ENCODE results near the gene PRSS35.
A peak's percentile ranks its signal among the peaks of the same experiment; 100 is the strongest.
"Not testable (repeated sequence)": the region's sequence is repeated elsewhere in the genome, so short reads cannot be mapped to it uniquely, and the experiment has no call there.

PRSS35 gene

DNA sequence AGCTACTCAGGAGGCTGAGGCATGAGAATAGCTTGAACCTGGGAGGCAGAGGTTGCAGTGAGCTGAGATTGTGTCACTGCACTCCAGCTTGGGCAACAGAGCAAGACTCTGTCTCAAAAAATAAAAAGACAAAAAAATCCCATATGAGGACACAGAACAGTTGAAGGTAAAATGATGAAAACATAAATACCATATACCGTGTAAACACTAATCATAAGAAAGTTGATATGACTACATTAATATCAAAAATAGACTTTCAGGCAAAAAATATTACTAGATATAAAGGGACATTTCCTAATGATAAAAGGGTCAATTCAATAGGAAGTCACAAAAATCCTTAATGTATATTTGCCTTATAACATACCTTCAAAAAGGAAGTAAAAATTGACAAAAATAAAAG, 30.4 kb upstream of the PRSS35 start:
- not testable (repeated sequence) for H2AFZ ChIP-seq (ENCODE audit: low read length); H3K9ac ChIP-seq (ENCODE audit: low read depth, low read length, poor library complexity); H2BK12ac ChIP-seq (ENCODE audit: low read length); H3K9me3 ChIP-seq (replicated peaks in 1 of 2; ENCODE audit: control insufficient read depth in 2 of 2, insufficient read depth in 1 of 2, low read depth in 1 of 2, low read length in 2 of 2); H3K23ac ChIP-seq (ENCODE audit: low read depth, low read length, poor library complexity); DNase-seq (ENCODE audit: low spot score); H3K4me2 ChIP-seq (ENCODE audit: insufficient read depth, low read length, poor library complexity, severe bottlenecking); H3K4me1 ChIP-seq (ENCODE audit: control insufficient read depth in 2 of 2, insufficient read depth in 1 of 2, low read depth in 1 of 2, low read length in 2 of 2); H3K4me3 ChIP-seq (ENCODE audit: low read length in 2 of 2); H2AK5ac ChIP-seq (ENCODE audit: low read depth, low read length); H3K27me3 ChIP-seq (ENCODE audit: control insufficient read depth in 3 of 3, insufficient read depth in 3 of 3, low read depth in 1 of 3, low read length in 3 of 3); H3K79me1 ChIP-seq (ENCODE audit: low read depth, low read length); H2BK5ac ChIP-seq (ENCODE audit: low read length); H3K14ac ChIP-seq (ENCODE audit: low read length); H4K8ac ChIP-seq (ENCODE audit: low read depth, low read length); H3K36me3 ChIP-seq (replicated peaks in 1 of 2; ENCODE audit: control insufficient read depth in 2 of 2, insufficient read depth in 2 of 2, low read length in 2 of 2); H3K18ac ChIP-seq (ENCODE audit: low read length); H3K27ac ChIP-seq (replicated peaks; ENCODE audit: low read length); H2BK15ac ChIP-seq (ENCODE audit: low read length); H3K4ac ChIP-seq (ENCODE audit: low read length); H2BK120ac ChIP-seq (ENCODE audit: low read depth, low read length); H4K91ac ChIP-seq (ENCODE audit: low read depth, low read length, poor library complexity)
- no CpG with 5 or more reads among the region's 1 CpG for WGBS, 2 donors (ENCODE audit: extremely low coverage in 2 of 2, insufficient read length in 2 of 2, insufficient replicate concordance in 1 of 2)

DNA sequence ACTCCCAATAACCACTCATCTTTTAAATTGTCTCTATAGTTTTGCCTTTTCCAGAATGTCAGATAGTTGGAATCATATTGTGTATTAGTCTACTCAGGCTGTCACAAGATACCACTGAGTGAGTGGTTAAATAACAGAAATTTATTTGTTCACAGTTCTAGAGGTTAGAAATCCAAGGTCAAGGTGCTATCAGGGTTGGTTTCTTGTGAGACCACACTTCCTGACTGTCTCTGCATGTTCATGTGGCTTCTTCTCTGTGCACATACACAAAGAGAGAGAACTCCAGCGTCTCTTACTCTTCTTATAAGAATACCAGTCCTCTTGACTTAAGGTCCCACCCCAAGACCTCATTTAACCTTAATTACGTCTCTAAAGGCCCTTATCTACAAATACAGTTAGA, 23.9 kb upstream of the PRSS35 start:
- Histone ChIP-seq H3K9ac (ENCODE audit: low read depth, low read length, poor library complexity) (no peak overlapping the region), H2AK5ac (ENCODE audit: low read depth, low read length) (no peak overlapping the region), H3K79me1 (ENCODE audit: low read depth, low read length) (no peaks in the 10 kb centered on the region), H3K14ac (ENCODE audit: low read length) (no peak overlapping the region), H2AFZ (ENCODE audit: low read length) (no peak overlapping the region), H3K23ac (ENCODE audit: low read depth, low read length, poor library complexity) (no peak overlapping the region), H3K4me3 (ENCODE audit: low read length in 2 of 2) (no peak overlapping the region), H3K36me3 (replicated peaks in 1 of 2; ENCODE audit: control insufficient read depth in 2 of 2, insufficient read depth in 2 of 2, low read length in 2 of 2) (no peaks in the 10 kb centered on the region), H3K4ac (ENCODE audit: low read length) (no peak overlapping the region), H2BK12ac (ENCODE audit: low read length) (no peak overlapping the region), H3K27ac (replicated peaks; ENCODE audit: low read length) (no peak overlapping the region), H4K91ac (ENCODE audit: low read depth, low read length, poor library complexity) (no peak overlapping the region), H2BK15ac (ENCODE audit: low read length) (no peak overlapping the region), H3K27me3 (ENCODE audit: control insufficient read depth in 3 of 3, insufficient read depth in 3 of 3, low read depth in 1 of 3, low read length in 3 of 3) (no peaks in the 10 kb centered on the region), H3K4me1 (ENCODE audit: control insufficient read depth in 2 of 2, insufficient read depth in 1 of 2, low read depth in 1 of 2, low read length in 2 of 2) (peaks cover 0 to 3% of the 10 kb centered on the region in 2 donors), H3K18ac (ENCODE audit: low read length) (no peak overlapping the region), H2BK5ac (ENCODE audit: low read length) (no peak overlapping the region), H4K8ac (ENCODE audit: low read depth, low read length) (no peak overlapping the region), H2BK120ac (ENCODE audit: low read depth, low read length) (no peak overlapping the region), H3K4me2 (ENCODE audit: insufficient read depth, low read length, poor library complexity, severe bottlenecking) (no peak overlapping the region), H3K9me3 (replicated peaks in 1 of 2; ENCODE audit: control insufficient read depth in 2 of 2, insufficient read depth in 1 of 2, low read depth in 1 of 2, low read length in 2 of 2) (no peaks in the 10 kb centered on the region)
- WGBS, 2 donors (ENCODE audit: extremely low coverage in 2 of 2, insufficient read length in 2 of 2, insufficient replicate concordance in 1 of 2): no CpG with 5 or more reads among the region's 2 CpGs
- no peak for DNase-seq (ENCODE audit: low spot score)

DNA sequence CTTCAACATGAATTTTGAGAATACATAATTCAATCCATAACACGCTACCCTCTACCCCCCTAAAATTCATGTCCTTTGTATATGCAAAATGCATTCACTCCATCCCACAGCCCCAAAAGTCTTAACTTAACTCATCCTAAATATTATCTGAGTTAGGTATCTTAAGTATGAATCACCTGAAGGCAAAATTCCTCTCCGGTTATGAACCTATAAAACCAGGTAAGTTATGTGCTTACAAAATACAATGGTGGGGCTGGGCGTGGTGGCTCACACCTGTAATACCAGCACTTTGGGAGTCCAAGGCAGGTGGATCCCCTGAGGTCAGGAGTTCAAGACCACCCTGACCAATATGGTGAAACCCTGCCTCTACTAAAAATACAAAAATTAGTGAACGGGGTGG, 23.5 kb upstream of the PRSS35 start:
- no CpG with 5 or more reads among the region's 4 CpGs for WGBS, 2 donors (ENCODE audit: extremely low coverage in 2 of 2, insufficient read length in 2 of 2, insufficient replicate concordance in 1 of 2)
- no peaks in the 10 kb centered on the region for H3K79me1 ChIP-seq (ENCODE audit: low read depth, low read length)

DNA sequence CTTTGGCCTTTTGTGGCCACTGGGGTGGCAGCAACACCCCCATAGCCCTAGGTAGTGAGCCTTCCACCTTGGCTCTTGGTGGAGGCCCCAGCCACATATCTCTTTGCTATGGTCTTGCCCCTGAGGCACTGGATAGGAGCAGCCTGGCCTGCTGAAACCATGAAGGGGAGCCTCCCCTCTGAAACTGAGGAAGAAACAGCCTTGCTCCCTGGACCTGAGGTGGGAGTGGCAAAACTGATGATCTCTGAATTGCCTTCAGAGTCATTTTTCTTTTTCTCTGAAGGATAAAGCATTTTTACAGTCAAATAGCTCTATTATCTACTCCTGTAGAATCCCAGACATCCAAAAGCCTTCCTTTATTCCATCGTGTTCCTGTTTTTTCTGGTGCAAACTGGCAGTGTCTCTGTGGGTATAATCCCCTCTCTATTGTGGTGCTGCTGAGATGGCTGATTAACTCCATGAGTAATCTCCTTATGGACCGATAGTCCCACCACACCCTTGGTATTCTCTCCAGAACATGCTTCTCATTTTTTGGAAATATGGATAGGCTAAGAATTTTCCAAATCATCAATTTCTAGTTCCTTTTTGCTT, 22.0 kb upstream of the PRSS35 start:
- DNase-seq (ENCODE audit: low spot score): peak; percentile 47
- Histone ChIP-seq H4K91ac (ENCODE audit: low read depth, low read length, poor library complexity) (no peak overlapping the region), H3K9ac (ENCODE audit: low read depth, low read length, poor library complexity) (no peak overlapping the region), H3K4me2 (ENCODE audit: insufficient read depth, low read length, poor library complexity, severe bottlenecking) (peak overlapping the region; percentile 21), H2AK5ac (ENCODE audit: low read depth, low read length) (no peak overlapping the region), H2BK15ac (ENCODE audit: low read length) (no peak overlapping the region), H2BK5ac (ENCODE audit: low read length) (no peak overlapping the region), H3K4me1 (ENCODE audit: control insufficient read depth in 2 of 2, insufficient read depth in 1 of 2, low read depth in 1 of 2, low read length in 2 of 2) (peaks cover 0 to 3% of the 10 kb centered on the region in 2 donors), H3K14ac (ENCODE audit: low read length) (no peak overlapping the region), H2BK120ac (ENCODE audit: low read depth, low read length) (no peak overlapping the region), H4K8ac (ENCODE audit: low read depth, low read length) (no peak overlapping the region), H3K4ac (ENCODE audit: low read length) (no peak overlapping the region), H2AFZ (ENCODE audit: low read length) (no peak overlapping the region), H3K9me3 (replicated peaks in 1 of 2; ENCODE audit: control insufficient read depth in 2 of 2, insufficient read depth in 1 of 2, low read depth in 1 of 2, low read length in 2 of 2) (no peaks in the 10 kb centered on the region), H3K27me3 (ENCODE audit: control insufficient read depth in 3 of 3, insufficient read depth in 3 of 3, low read depth in 1 of 3, low read length in 3 of 3) (no peaks in the 10 kb centered on the region), H3K4me3 (ENCODE audit: low read length in 2 of 2) (no peak overlapping the region), H3K23ac (ENCODE audit: low read depth, low read length, poor library complexity) (no peak overlapping the region), H3K79me1 (ENCODE audit: low read depth, low read length) (no peaks in the 10 kb centered on the region), H3K27ac (replicated peaks; ENCODE audit: low read length) (peak overlapping the region; percentile 27), H3K36me3 (replicated peaks in 1 of 2; ENCODE audit: control insufficient read depth in 2 of 2, insufficient read depth in 2 of 2, low read length in 2 of 2) (no peaks in the 10 kb centered on the region), H3K18ac (ENCODE audit: low read length) (peak overlapping the region; percentile 88), H2BK12ac (ENCODE audit: low read length) (no peak overlapping the region)
- WGBS, 2 donors (ENCODE audit: extremely low coverage in 2 of 2, insufficient read length in 2 of 2, insufficient replicate concordance in 1 of 2): no CpG with 5 or more reads among the region's 2 CpGs

More for the DNA sequence above, 23.5 kb upstream of the PRSS35 start:
- Histone ChIP-seq H2AK5ac (ENCODE audit: low read depth, low read length) (no peak overlapping the region), H3K4me2 (ENCODE audit: insufficient read depth, low read length, poor library complexity, severe bottlenecking) (no peak overlapping the region), H4K91ac (ENCODE audit: low read depth, low read length, poor library complexity) (no peak overlapping the region), H4K8ac (ENCODE audit: low read depth, low read length) (no peak overlapping the region), H3K4me1 (ENCODE audit: control insufficient read depth in 2 of 2, insufficient read depth in 1 of 2, low read depth in 1 of 2, low read length in 2 of 2) (peaks cover 0 to 3% of the 10 kb centered on the region in 2 donors), H2BK12ac (ENCODE audit: low read length) (no peak overlapping the region), H2BK15ac (ENCODE audit: low read length) (no peak overlapping the region), H3K9ac (ENCODE audit: low read depth, low read length, poor library complexity) (no peak overlapping the region), H3K4ac (ENCODE audit: low read length) (no peak overlapping the region), H3K23ac (ENCODE audit: low read depth, low read length, poor library complexity) (no peak overlapping the region), H3K36me3 (replicated peaks in 1 of 2; ENCODE audit: control insufficient read depth in 2 of 2, insufficient read depth in 2 of 2, low read length in 2 of 2) (no peaks in the 10 kb centered on the region), H2BK120ac (ENCODE audit: low read depth, low read length) (no peak overlapping the region), H3K9me3 (replicated peaks in 1 of 2; ENCODE audit: control insufficient read depth in 2 of 2, insufficient read depth in 1 of 2, low read depth in 1 of 2, low read length in 2 of 2) (no peaks in the 10 kb centered on the region), H2BK5ac (ENCODE audit: low read length) (no peak overlapping the region), H3K14ac (ENCODE audit: low read length) (no peak overlapping the region), H2AFZ (ENCODE audit: low read length) (no peak overlapping the region), H3K4me3 (ENCODE audit: low read length in 2 of 2) (no peak overlapping the region), H3K18ac (ENCODE audit: low read length) (no peak overlapping the region), H3K27me3 (ENCODE audit: control insufficient read depth in 3 of 3, insufficient read depth in 3 of 3, low read depth in 1 of 3, low read length in 3 of 3) (no peaks in the 10 kb centered on the region), H3K27ac (replicated peaks; ENCODE audit: low read length) (no peak overlapping the region)
- DNase-seq (ENCODE audit: low spot score): no peak

Measured in neuronal stem cell (in vitro differentiated cells).